ENCODE measurements around the gene LHFPL3.

Gene LHFPL3

GRCh38 chr7:104371216-104371979, 43.0 kb downstream of the LHFPL3 start:
- DNase-seq (ENCODE audit: low spot score) = no peak

DNA sequence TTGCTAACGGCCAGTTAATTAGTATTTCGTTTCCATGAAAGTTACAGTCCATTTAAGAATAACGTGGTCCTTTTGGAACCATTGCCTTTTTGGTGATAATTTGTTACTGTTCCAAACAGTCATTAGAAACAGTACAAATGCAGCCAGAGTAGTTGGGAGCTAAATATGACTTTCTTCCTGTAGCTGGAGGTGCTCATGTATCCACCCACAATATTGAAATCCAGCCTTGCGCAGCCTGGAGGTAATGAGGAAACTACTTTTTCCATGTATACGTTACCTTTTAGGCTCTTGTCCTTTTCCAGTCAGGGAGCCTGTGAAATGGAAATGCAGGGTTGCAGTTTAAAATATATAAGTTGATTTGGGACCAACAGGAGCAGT, 43.6 kb downstream of the LHFPL3 start:
- no peak for DNase-seq (ENCODE audit: low spot score)

- no peak for DNase-seq (ENCODE audit: low spot score)
Observed at GRCh38 chr7:104382616-104383015, 54.2 kb downstream of the LHFPL3 start.

DNA sequence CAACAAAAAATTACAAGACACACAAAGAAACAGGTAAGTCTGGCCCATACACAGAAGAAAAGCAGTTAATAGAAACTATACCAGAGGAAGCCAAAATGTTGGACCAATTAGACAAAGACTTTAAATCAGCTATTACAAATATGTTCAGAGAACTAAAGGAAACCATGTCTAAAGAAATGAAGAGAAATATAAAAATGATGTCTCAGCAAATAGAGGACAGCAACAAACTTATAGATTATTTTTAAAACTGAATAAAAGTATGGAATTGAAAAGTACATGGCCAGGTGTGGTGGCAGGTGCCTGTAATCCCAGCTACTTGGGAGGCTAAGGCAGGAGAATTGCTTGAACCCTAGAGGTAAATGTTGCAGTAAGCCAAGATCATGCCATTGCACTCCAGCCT, 58.5 kb downstream of the LHFPL3 start:
- DNase-seq (ENCODE audit: low spot score) = no peak

GRCh38 chr7:104388222-104388621, 59.8 kb downstream of the LHFPL3 start:
- DNase-seq (ENCODE audit: low spot score) = no peak

- no peak for DNase-seq (ENCODE audit: low spot score)
Observed at GRCh38 chr7:104395162-104395561, 66.8 kb downstream of the LHFPL3 start.

GRCh38 chr7:104397442-104397841, 69.0 kb downstream of the LHFPL3 start:
- DNase-seq (ENCODE audit: low spot score) = no peak

DNA sequence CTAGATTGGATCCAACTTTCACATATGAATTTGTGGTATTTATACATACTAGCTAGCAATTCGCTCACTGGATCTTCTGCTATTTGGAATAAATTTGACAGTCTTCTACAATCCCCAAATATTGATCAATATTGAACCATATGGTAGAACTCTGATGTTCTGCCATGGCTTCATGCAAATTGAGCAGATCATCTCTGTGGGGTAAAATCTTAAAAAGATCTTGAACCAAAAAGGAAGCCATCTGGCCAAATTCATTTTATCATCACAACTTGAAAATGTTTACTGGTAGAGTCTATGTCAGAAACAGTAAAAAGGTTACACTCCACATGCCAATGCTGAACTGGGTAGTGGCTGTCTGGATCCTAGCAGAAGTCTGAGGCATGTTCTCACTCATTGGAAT, 80.0 kb downstream of the LHFPL3 start:
- DNase-seq (ENCODE audit: low spot score) = no peak

DNA sequence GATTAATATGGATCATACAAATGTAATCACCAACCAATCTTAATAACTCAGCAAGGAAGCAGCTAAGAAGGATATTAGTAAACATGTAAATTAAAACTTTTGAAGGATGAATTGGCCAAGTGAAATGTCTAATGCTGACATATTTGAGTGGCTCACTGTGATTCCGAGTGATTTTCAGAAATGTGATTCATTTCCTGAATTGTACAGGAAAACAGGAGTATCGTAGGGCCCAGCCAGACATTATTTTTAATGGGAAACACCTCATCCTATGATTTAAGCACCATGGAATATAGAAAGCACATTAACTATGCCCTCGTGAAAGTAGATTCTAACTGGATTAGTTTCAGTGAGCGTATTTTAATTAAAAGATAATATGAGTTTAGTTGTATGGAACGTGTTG, 82.3 kb downstream of the LHFPL3 start:
- no peak for DNase-seq (ENCODE audit: low spot score)

DNA sequence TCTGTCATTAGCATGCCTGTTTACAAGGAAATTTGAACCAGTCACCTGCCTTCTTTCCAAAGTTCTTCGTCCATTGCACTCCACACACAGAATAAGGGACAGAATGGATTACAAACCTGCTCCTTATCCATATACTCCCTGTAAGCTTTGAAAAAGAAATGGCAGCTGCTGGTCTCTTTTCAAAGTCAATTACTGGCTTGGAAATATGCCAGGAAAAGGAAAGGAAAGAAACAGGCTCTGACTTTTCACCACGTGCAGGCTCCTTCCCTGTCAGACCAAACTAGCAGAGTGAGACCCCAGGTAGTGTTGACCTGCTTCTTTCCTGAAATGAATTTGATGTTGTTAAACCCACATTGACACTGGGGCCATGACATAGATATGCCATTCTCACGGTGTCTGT, 84.5 kb downstream of the LHFPL3 start:
- no peak for DNase-seq (ENCODE audit: low spot score)

DNA sequence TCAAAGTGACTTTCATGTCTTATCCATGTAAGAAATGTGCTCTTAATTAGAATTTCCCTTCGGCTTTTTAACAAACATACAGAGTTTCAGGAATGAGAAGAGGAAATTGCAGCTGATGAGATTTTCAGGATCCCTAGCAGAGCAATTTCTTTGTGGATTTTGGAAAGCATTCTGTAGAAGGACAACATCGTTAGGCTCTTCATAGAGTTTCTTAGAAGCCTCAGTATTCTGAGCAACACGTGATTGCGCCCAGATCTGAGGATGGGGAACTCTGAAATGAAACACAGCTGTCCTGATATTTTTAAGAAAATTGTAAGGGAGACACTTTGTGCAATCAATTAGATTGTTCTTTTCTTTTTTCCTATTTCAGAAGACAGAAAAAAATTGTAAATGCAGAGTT, 85.8 kb downstream of the LHFPL3 start:
- DNase-seq (ENCODE audit: low spot score) = no peak

DNA sequence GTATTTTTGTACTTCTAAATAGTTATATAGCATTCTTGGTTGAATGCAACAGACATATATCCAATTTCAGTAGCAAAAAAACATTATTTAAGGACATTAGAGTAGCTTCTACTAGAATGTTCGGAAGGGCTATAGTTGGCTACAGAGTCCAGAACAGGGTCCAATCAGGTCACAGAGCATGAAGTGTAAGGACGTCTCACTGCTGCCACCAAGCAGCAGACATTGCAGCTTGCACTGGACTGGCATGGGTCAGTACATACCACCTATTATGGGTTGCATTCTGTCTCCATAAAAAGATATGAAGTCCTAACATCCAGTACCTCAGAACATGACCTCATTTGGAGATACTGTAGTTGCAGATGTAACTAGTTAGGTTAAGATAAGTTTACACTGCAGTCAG, 87.3 kb downstream of the LHFPL3 start:
- no peak for DNase-seq (ENCODE audit: low spot score)

- DNase-seq (ENCODE audit: low spot score) = no peak
Observed at GRCh38 chr7:104416866-104417393, 88.5 kb downstream of the LHFPL3 start.

- no peak for DNase-seq (ENCODE audit: low spot score)
Observed at GRCh38 chr7:104431930-104432329, 103.5 kb downstream of the LHFPL3 start.

GRCh38 chr7:104434129-104434528, 105.7 kb downstream of the LHFPL3 start:
- DNase-seq (ENCODE audit: low spot score) = no peak

- no peak for DNase-seq (ENCODE audit: low spot score)
Observed at GRCh38 chr7:104442481-104442880, 114.1 kb downstream of the LHFPL3 start.

DNA sequence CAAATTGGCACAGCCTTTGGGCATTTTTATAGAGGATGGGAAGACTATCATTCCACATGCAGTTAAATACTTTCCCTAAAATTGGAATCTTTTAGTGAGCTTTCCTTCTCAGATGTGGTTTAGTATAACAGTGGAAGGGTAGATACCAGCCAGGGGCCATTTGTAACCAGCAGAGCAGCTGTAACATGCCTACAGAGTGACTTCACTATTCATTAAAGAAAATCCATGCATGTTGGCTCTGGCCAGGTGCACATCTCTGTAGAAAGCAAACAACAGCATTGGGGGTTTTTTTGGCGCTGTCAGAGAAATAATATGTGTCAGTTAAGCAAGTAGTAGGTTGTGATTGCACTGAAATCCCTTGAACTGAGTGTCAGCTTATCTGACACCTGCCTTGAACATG, 115.6 kb downstream of the LHFPL3 start:
- DNase-seq (ENCODE audit: low spot score) = no peak

- DNase-seq (ENCODE audit: low spot score) = no peak
Observed at GRCh38 chr7:104445393-104445792, 117.0 kb downstream of the LHFPL3 start.

GRCh38 chr7:104450861-104451260, 122.5 kb downstream of the LHFPL3 start:
- DNase-seq (ENCODE audit: low spot score) = no peak

DNA sequence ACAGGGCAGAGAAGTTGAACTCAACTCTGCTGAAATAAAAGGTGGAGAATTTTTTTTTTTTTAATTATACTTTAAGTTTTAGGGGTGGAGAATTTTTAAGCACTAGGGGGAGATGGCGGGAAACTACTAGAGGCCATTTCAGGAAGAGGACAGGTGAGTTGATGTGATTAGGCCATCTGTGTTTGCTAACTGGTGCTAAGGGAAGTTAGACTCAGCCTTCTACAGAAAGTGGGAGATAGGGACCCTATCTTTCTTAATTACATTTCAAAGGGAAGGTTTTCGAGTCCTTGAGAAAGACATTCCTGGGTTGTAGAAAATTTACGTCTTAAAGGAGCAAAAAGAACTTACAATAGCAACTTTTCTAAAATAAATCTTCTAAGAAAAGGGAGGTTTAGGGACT, 124.8 kb downstream of the LHFPL3 start:
- DNase-seq (ENCODE audit: low spot score) = no peak

DNA sequence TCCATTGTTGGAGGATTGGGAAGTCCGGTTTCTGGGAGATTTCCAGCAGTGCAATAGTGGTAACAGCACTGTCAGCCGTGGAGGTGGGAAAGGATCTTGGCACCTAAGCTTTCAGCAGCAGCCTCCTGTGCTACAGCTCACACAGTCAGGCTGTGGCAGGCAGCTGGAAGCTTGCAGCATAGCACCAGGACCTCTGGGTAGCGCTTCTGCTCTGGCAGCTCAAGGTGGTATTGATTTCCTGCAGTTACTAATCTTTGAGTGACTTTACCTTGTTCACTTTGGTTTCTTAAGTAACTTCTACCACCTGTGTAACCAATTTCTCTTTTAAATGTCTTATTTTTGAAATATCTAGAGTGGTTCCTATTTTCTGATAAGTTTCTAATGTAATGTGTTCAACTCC, 130.5 kb downstream of the LHFPL3 start:
- DNase-seq (ENCODE audit: low spot score) = no peak

DNA sequence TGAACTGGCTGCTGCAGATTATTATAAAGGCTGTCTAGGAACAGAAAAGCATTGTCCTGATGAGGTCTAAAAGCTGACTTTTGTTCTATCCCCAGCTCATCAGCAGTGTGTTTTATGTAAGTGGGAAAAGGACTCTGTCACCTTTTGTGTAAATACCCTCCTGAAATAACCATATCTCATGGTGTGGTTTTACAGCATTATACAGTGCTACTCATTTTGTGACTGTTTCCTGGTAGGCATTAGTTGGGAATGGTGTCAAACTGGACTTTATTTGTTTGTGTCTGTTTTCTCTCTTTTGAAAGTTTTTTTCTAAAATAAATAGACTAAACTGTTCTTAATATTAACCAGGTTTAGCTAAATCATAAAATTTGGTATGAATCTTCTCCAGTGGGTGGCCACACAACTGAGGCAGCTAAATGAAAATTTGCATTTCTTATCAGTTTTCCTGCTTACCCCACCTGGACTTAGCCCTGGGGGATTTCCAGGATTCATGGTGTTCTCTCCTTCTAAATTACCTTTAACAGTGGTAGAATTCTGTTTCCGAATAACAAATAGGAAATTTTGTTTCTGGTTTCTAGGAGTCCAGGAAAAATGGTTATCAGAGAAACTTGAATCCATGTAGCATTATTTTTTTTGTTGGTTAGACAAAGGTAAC, 140.9 kb downstream of the LHFPL3 start:
- DNase-seq (ENCODE audit: low spot score) = no peak

- no peak for DNase-seq (ENCODE audit: low spot score)
Observed at GRCh38 chr7:104480529-104480928, 152.1 kb downstream of the LHFPL3 start.

All from AG08396 (cell line).